AG09309 (cell line): ENCODE measurements around the gene VAMP2.

Source experiments
- DNase-seq: peaks from one replicate; pipeline ENCODE4 v3.0.0-alpha.2; 2010; ENCODE audit warnings: low read depth
- H3K4me3 ChIP-seq: 2 replicates; pipeline ENCODE4 v1.5.1; 2011; ENCODE audit warnings: mild to moderate bottlenecking, low read depth, low read length, moderate library complexity; ENCODE audit not compliant: control insufficient read depth
- TF ChIP-seq, protein P1 (sequence below): IDR thresholded peaks from 2 replicates; pipeline ENCODE4 v1.5.1; 2011; ENCODE audit warnings: mild to moderate bottlenecking, low read depth, low read length, inconsistent platforms; ENCODE audit not compliant: insufficient read depth, control insufficient read depth; ENCODE audit errors: missing control alignments

Gene VAMP2

DNA sequence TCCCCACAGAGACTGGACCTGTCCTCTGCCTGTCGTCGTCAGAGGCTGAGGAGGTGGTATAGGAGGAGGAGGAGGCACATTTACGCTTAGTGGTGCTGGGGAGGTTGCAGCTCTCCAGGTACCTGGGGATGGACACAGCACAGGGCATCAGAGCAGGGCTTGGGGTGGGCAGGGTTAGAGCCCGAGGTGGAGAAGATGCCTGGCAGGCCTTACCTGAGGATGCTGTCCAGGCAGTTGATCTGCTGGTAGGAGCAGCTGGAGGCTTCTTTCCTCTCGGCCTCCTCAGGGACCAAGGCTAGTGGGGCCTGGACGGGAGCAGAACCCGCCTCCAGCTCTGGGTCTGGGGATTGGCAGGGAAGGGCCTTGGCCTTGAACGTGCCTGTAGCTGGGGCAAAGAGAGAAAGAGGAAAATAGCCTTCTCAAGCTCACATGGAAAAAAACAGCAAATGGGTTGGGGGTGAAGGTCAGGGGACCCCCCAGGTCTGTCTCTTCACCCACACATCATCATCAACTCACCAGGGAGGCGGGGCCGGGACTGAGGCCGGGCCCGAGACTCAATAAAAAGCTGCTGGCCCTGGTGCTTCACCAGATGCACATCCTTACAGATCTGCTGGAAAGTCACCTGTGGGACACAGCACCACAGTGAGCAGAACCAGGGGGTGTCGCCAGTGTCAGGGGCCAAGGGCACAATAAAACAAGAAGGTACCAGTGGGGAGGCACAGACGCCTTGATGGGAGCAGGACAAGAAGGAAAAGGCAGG lies 16.2 kb downstream of the VAMP2 start:
- no peak for DNase-seq
- TF ChIP-seq, protein P1, sequence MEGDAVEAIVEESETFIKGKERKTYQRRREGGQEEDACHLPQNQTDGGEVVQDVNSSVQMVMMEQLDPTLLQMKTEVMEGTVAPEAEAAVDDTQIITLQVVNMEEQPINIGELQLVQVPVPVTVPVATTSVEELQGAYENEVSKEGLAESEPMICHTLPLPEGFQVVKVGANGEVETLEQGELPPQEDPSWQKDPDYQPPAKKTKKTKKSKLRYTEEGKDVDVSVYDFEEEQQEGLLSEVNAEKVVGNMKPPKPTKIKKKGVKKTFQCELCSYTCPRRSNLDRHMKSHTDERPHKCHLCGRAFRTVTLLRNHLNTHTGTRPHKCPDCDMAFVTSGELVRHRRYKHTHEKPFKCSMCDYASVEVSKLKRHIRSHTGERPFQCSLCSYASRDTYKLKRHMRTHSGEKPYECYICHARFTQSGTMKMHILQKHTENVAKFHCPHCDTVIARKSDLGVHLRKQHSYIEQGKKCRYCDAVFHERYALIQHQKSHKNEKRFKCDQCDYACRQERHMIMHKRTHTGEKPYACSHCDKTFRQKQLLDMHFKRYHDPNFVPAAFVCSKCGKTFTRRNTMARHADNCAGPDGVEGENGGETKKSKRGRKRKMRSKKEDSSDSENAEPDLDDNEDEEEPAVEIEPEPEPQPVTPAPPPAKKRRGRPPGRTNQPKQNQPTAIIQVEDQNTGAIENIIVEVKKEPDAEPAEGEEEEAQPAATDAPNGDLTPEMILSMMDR, result no peak
- no peak overlapping the region for H3K4me3 ChIP-seq

DNA sequence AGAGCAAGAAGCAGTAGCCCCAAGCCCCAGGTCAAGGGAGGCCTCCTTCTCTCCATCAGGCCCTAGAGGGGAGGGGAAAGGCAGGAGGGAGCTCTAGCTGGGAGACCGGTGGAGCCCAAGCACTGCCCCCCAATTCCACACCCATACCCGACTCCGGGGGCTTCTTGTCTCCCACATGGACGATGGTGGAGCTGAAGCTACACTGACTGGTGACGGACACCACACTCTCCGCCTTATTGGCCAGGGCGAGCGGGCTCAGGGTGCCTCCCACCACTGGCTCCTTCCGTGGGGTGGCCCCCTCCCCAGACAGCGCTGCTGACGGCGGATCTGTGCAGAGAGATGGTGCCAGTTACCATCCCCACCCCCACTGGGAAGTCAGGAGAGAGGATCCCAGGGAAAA lies 16.9 kb downstream of the VAMP2 start:
- TF ChIP-seq, protein P1, result no peak
- no peak for DNase-seq
- no peak overlapping the region for H3K4me3 ChIP-seq

DNA sequence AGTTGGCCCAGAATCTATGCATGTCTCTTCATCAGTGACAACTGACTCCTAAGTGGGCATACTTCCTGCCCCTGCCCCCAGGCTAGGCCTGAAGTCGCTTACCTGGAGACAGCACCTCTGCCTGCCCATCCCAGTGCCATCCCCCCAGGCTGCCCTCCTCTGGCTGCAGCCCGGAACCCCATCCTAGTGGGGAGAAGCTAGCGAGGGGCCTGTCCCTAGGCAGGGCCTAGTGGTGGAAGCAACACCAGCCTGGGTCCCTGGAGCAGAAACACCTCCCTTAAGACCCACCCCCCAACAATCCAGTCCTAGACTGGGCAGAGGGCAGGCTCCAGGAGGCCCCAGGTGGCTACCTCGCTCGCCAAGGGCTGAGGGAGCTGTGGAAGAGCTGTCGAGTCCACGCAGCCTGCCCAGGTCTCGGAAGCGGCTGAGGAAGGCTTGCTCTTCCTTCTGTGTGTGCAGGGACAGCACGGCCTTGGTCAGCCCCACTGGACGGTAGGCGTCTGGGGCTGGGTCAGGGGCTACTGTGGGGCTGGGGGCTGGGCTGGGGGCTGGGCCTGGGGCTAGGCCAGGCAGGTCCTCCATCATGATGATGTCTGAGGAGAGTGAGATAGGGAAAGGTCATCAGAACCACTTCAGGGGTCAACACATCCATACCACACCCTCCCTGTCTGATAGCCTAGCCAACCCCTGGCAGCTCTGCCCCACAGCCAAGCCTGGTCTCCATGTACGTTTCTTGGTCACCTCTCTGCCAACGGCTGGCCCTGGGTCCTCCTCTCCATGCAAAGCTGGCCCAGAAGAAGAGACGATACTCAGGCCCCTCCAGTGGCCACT lies 18.1 kb downstream of the VAMP2 start:
- no peak for DNase-seq
- TF ChIP-seq, protein P1, result no peak
- H3K4me3 ChIP-seq, result no peak overlapping the region

DNA sequence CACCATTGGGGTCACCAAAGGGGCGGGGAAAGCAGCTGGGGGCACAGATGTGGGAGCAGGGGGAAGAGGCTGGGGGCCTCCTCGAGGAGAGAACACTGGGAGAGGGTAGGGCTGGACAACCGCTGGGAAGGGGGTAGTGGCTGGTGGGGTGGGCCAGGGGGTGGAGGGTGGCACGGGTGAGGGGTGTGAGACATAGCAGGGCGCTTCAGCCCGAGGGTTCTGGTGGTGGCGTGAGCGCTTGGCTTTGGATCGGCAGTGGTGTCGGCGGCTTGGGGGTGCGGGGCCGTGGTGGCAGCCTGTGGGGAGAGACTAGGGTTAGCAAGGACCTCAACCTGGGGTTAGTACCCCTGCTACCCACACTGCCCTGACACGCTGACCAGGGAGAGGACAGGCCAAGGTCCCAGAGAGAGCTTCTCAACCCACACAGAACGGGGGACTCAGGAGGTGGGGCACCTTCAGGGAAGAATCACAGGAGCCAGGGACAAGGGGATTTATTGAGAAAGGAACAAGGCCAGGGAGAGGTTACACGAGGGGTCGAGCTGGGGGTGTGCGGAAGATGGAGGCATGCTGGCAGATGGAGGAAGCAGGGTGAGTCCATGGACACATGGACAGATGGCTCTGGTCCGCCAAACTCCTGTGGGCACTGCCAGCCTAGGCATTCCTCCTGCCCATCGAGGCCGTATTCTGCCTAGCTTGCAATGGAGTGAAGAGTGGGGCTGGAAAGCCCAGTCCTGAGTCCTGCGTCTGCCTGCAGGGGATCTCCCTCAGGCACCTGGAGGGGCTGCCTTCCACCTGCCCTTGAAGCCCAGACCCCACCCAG lies 19.0 kb downstream of the VAMP2 start:
- TF ChIP-seq, protein P1, result no peak
- H3K4me3 ChIP-seq, result no peak overlapping the region
- DNase-seq, result no peak

DNA sequence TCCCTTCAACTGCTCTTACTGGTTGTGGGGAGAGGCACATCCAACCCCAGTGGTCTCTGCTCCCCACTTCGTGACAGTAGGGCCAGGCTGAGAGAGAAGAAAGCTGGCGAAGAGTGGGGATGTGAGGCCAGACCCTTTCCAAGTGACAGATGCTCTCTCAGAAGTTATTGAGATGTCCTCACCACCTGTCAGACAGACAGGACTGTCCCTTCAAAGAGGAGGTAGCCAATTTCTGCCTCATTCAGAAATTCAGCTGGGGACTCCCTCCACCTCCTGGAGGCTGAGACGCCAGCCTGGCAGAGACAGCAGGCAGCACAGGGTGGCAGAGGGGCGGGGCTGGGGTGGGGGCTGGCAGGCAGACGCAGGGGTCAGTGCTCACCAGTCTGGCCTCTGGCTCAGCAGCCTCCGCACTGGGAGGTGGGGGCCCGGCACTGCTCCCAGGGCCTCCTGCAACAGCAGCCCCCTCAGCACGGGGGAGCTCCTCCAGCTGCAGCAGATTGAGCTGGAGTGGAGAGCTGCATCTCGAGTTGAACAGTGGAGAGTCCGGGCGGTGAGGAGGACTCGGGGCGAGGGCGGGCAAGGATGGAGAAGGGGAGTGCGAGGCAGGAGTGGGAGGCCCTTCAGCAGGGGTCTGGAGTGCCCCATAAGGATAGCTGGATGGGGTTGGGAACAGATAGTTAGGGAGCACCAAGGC lies 19.7 kb downstream of the VAMP2 start:
- TF ChIP-seq, protein P1, result no peak
- DNase-seq, result no peak
- no peak overlapping the region for H3K4me3 ChIP-seq
